ENCODE data around the gene SYP. TPM values are rescaled to one million over a fixed set of nuclear protein-coding genes. Genes with fewer than 3 reads are reported as not detected.

SYP gene
- total and polyA plus RNA-seq, 2 donors (not counting 1 experiment from before 2014, with no cell fraction given): 1.2 to 1.6 TPM

DNA sequence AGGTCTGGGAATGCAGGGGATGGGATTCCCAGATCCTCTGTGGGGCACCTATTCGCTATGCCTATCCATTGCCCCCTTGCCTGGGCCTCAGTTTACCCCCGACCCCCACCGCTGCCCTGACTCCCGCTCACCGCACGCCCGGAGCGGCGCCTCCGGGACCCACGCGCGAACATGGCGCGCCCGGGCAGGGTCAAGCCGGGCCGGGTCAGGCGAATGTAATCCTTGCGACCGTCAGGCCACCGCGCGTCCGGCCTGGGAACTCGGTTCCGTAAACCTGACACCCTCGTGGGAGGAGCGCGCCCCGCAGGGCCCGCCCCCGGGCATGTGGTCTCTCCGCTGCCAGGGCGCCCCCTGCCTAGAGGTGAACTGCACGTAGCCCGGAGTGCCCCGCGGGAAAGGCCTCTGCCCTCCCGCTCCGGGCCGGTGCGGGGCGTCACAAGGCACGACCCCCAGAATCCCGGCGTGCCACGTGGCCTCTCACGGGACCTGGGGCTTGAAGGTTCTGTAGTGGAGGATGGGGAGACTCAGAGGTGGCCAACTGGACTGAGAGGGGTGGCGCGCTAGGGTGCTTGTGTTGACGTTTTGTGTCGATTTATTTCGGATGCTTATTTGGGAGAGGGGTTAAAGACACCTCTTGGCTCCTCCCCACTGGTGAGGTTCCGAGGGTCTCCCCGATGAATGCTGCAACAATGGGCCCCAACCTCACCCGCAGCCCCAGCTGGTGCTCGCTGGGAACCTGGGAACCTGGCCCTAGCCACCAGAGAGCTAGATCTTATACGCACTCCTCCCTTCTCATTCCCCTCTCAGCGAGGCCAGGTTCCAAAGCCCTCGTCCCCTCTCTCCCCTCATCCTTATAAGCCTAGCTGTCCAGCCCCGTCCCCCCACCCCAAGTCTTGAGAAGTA, 13.6 kb downstream of the SYP start, which contains the start of gene PRICKLE3:
Gene PRICKLE3, minus strand, starts transcription at position 249 of the 903 bp plus-strand sequence. Its CDS starts 76 bp downstream, at position 173.
- POLR2A ChIA-PET: interaction anchor here (0.6 kb wide), 1 partner anchor 96 kb away, joined by 4 read pairs; no protein-coding TSS in a partner anchor
- H3K4me3 Mint-ChIP-seq: peak within 1 kb of the TSS; percentile 83

More for the DNA sequence above, 13.6 kb downstream of the SYP start, which contains the start of gene PRICKLE3:
- Histone ChIP-seq H3K4me1 (ENCODE audit: control insufficient read depth in 2 of 2, insufficient read depth in 2 of 2, low read length in 2 of 2) (peaks cover 6 to 30% of the 10 kb centered on the region in 2 donors), H3K79me2 (ENCODE audit: control insufficient read depth, insufficient read depth, low read length) (peaks cover 7% of the 10 kb centered on the region), H3K36me3 (replicated peaks in 1 of 2; ENCODE audit: control extremely low read depth in 1 of 2, control insufficient read depth in 1 of 2, extremely low read depth in 1 of 2, insufficient read depth in 2 of 2, low read length in 1 of 2) (peaks cover 0 to 7% of the 10 kb centered on the region in 2 experiments), H4K20me1 (ENCODE audit: control insufficient read depth, insufficient read depth, low read length, poor library complexity, severe bottlenecking) (no peaks in the 10 kb centered on the region), H2AFZ (ENCODE audit: insufficient read depth, low read depth, low read length, poor library complexity, severe bottlenecking) (peak within 1 kb of the TSS; percentile 44), H3K9me3 (ENCODE audit: control extremely low read depth in 1 of 3, control insufficient read depth in 2 of 3, insufficient read depth in 1 of 3, low read length in 2 of 3) (peaks cover 0 to 3% (median 0%) of the 10 kb centered on the region in 3 donors), H3K4me3 (ENCODE audit: control extremely low read depth in 1 of 5, extremely low read depth in 1 of 5, insufficient read depth in 1 of 5, low read depth in 2 of 5, low read length in 4 of 5) (peak within 1 kb of the TSS in 4 of 5 experiments; percentile 58 to 71 (median 70)), H3K27me3 (replicated peaks in 1 of 4; ENCODE audit: control extremely low read depth in 1 of 4, control insufficient read depth in 3 of 4, insufficient read depth in 4 of 4, low read length in 3 of 4) (no peaks in the 10 kb centered on the region), H3K9ac (ENCODE audit: low read length) (peak within 1 kb of the TSS; percentile 65), H3K27ac (ENCODE audit: low read length in 2 of 2) (peak within 1 kb of the TSS; percentile 24 to 51), H3K4me2 (replicated peaks; ENCODE audit: low read depth, low read length, poor library complexity, severe bottlenecking) (peak within 1 kb of the TSS; percentile 83)
- peak; percentile 83 for DNase-seq
- TF ChIP-seq, protein P1, sequence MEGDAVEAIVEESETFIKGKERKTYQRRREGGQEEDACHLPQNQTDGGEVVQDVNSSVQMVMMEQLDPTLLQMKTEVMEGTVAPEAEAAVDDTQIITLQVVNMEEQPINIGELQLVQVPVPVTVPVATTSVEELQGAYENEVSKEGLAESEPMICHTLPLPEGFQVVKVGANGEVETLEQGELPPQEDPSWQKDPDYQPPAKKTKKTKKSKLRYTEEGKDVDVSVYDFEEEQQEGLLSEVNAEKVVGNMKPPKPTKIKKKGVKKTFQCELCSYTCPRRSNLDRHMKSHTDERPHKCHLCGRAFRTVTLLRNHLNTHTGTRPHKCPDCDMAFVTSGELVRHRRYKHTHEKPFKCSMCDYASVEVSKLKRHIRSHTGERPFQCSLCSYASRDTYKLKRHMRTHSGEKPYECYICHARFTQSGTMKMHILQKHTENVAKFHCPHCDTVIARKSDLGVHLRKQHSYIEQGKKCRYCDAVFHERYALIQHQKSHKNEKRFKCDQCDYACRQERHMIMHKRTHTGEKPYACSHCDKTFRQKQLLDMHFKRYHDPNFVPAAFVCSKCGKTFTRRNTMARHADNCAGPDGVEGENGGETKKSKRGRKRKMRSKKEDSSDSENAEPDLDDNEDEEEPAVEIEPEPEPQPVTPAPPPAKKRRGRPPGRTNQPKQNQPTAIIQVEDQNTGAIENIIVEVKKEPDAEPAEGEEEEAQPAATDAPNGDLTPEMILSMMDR (IDR thresholded peaks at IDR 0.05): peak; percentile 64
- TF ChIP-seq EZH2 (IDR thresholded peaks at IDR 0.05; ENCODE audit: borderline replicate concordance, insufficient read depth, low read depth, low read length, poor library complexity, severe bottlenecking): no peak
- CTCF ChIA-PET: interaction anchor here (0.6 kb wide), 1 partner anchor 31 kb away, joined by 3 read pairs; no protein-coding TSS in a partner anchor
- WGBS (ENCODE audit: insufficient coverage): 6% methylated on average over 51 of the region's 62 CpGs
- intact Hi-C loops (cut with micrococcal nuclease): loop anchor here (1.0 kb wide), 1 partner anchor 14 kb away; no protein-coding TSS in a partner anchor
- peaks cover 24% of the 10 kb centered on the region for H3K4me1 Mint-ChIP-seq
- H3K27ac Mint-ChIP-seq: peak within 1 kb of the TSS; percentile 67
- H3K27me3 Mint-ChIP-seq: no peaks in the 10 kb centered on the region
- peak; percentile 26 for ATAC-seq (ENCODE audit: low read depth)
- no peaks in the 10 kb centered on the region for H3K9me3 Mint-ChIP-seq (ENCODE audit: insufficient read depth)

Data from B cell (primary cell).